B cell (primary cell): ENCODE results near the gene E2F2.

Experiments used
- CTCF ChIP-seq: fragments of 200-600 bp; IDR thresholded peaks from one replicate; pipeline ENCODE4 v1.8.0; 2022; ENCODE audit warnings: antibody characterized with exemption, mild to moderate bottlenecking
- EZH2 ChIP-seq: IDR thresholded peaks from 2 replicates; pipeline ENCODE4 v1.6.1; 2012; ENCODE audit warnings: borderline replicate concordance, low read depth, mild to moderate bottlenecking, moderate library complexity, low read length; ENCODE audit not compliant: insufficient read depth, poor library complexity, severe bottlenecking

GRCh38 chr1:23557471-23558124 is 26.6 kb upstream of the E2F2 start:
- TF ChIP-seq CTCF = no peak
- TF ChIP-seq EZH2 = no peak
